GM19438 (cell line): ENCODE data around the gene CCNY.
A peak's percentile ranks its signal among the peaks of the same experiment; 100 is the strongest.

Experiments used
- ATAC-seq: cut with Tn5 transposase; IDR thresholded peaks from one replicate; pipeline ENCODE4 v1.9.1; 2021; ENCODE audit warnings: low read depth; ENCODE audit not compliant: unreplicated experiment

CCNY gene

DNA sequence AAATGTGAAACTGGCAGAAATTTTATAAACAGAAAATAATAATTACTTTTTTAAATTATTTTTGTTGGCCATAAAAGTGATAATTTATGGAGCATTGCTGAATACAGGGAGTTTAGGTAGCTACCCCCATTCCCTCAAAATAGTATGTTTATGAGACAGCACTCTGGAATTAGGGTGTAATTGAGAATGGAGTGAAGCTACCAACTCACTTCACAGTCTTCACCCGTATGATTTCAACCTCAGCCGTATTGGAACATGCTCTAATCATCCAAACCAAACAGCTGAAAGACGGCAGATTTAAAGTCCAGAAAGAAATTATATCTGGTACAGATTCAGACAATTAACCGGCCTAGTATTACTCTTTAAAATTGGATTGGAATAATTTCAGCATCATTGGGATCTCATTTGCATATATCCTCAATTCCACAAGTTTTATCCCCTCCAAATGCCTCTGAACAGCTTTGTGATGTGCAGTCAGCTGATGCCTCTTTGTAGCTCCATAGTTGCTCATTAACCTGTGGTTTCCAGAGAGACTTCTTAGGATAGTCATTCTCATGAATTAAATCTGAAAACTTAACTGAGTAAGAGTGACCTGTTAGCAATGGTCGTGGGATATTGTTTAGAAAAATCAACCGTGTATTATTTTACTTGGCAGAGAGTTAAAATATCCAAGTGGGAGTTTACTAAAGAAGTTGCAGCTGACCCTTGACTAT, 209.7 kb downstream of the CCNY start:
- no peak for ATAC-seq

- ATAC-seq = no peak
These were observed 210.5 kb downstream of the CCNY start for GRCh38 chr10:35546824-35547225.

DNA sequence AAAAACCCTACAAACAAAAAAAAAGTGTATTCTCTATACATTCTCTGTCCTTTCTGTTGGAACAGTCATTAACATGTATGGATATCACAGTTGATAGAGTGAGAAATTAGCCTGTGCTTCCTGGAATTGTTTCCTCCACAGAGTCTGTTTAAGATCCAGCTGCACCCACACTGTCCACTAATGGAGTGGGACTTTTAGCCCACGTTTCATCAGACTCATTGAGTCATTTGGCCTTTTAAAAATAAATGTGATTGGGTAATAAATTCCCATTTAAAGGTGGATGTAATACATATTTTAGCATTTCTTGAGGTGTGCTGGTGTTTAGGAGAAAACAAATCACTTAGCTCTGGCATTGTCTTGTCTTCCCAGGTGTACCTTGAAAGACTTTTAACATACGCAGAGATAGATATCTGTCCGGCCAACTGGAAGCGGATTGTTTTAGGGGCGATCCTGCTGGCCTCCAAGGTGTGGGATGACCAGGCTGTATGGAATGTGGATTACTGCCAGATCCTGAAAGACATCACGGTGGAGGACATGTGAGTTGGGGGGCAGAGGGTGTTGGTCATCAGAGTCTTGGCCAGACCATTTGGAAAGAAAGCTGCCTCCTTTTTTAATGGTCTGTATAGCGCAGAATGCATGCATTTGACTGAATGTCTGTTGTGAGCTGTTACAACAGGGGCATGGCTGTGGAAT, 216.5 kb downstream of the CCNY start:
- no peak for ATAC-seq

- ATAC-seq = no peak
These were observed 217.7 kb downstream of the CCNY start for GRCh38 chr10:35554036-35554435.

DNA sequence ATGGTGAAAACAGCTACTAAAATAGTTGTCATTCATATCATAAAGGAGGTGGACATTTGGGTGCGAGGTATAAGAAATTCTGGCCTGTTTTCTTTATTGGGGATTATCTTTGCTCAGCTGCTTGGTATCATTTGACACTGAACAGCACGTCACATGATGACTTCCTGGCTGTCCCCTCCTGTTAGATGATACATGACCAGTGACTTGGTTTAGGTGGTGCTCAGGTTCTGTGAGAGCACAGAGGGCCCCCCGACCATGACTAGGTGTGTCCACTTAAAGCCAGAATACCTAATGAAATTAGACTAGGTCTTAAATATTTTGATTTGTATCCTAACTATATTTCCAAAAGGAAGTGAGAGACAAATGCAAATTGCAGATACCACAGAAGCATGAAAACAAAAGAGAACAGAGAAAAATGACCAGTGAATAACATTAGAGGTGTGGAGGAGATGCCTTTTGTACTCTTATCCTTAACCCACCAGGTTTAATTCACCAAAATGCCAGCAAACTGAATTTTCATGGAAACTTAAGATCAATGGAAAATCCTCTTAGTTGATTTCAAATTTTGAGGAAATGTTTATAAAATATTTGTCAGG, 218.2 kb downstream of the CCNY start:
- no peak for ATAC-seq

DNA sequence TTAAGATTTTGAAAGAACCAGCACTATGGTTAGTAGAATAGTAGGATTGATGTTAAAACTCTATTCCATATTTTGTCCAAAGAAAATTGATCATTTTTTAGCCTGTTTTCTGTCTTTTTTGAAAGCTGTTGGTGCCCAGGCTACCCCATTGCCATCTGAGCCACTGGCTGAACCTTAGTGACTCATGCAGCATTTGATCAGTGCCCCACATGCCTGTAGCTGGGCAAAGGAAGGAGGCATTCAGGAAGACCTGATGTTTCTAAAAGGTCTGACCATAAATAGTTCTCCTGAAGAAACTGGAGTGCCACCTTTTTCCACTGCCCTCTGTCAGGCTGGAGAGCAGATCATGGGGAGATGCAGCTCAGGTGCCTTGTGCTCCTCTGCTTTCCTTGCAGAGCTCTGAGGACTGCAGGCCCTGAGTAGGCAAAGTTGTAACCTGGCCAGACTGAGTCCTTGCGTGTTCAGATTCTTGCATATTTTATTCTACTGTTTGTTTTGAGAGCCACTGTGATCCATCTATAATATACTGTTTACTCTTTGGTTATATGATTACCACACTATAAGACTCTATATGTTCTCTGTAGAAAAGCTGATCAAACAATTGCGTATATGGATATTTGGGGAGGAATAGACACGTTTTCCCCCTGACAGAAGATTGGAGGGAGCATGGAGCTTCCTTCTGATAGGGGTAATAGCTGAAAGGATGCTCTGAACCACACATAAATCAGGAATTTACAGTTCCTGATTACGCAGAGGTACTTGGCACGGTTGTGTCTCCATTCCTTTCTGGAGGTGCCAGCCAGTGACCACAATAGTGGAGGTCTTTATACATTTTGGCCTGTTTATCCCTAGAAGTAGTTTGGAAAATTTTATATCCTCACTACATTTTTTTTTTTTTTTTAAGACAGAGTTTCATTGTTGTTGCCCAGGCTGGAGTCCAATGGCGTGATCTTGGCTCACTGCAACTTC, 219.9 kb downstream of the CCNY start:
- no peak for ATAC-seq

DNA sequence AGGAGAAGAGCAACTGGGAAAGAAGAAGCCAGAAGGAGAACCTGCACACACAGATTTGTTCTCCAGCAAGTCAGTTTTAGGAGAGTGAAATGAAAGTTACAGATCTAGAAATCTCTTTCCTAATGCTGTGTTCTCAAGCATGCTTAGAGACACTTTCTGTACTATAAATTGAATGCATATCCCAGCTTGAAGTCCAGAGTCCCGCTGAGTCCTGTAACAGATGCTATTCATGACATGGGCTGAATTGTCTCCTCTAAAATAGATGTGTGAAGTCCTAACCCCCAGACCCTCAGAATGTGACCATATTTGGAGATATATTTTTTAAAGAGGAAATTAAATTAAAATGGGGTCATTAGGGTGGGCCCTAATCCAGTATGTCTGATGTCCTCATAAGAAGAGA, 222.0 kb downstream of the CCNY start:
- ATAC-seq = no peak

DNA sequence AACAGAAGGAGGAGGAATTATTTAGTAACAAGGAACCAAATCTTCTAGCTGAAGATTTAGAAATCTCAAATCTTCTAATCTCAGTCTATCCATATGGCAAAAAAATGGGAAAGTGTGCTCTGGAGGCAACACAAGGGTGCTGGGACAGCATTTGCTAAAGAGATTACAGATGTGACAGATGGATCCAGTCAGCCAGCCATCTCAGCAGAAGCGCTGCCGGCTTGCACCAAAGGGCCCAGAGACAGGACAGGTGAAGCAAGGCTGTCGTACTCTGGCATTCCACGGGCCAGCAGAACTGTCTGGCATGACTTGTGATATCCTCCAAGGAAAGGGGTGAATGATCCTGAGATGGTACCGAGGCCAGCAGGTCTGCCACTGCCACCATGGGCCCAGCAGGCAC, 223.1 kb downstream of the CCNY start:
- no peak for ATAC-seq

- no peak for ATAC-seq
These were observed 225.4 kb downstream of the CCNY start for GRCh38 chr10:35561715-35562114.

DNA sequence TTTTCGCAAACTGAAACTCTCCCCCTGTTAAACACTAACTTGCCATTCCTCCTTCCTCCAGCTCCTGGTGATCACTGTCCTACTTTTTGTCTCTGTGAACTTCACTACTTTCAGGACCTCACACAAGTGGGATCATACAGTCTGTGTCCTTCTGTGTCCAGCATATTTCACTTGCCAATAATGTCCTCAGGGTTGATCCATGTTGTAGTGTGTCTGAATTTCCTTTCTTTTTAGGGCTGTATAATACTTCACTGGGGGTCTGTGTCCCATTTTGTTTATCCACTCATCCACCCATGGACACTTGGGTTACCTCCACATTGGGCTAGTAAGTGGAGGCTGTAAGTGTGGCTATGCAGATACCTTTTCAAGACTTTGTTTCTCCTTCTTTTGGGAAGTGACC, 226.1 kb downstream of the CCNY start:
- ATAC-seq = no peak

- ATAC-seq = no peak
These were observed 227.1 kb downstream of the CCNY start for GRCh38 chr10:35563261-35563891.

DNA sequence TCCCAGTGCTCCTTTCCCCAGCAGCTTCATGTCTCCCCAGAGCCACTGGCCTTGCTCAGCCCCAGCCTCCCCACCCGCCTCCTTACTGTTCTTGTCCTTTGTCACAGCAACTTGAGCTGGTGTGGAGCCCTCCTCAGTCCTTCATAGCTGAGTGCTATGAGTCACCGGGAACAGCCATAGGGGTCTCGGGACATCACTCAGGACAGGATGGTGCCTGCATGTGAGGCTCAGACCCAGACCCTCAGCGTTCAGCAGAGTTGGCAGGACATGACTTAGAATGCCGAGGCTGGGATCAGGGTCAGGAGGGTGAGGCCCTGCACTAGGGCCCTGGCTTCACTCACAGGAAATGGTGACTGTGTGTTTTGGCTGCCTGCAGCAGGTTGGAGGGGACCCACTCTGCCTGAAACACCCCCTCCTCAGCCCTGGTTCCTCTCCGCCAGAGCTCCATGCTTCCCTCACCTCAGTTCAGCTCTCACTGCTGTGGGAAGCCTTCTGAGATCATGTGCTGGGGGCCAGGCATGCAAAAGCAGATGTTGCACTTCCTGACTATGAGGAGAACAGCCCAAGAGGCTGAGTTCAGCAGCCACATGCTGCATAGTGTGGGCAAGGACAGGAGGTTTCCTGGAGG, 228.1 kb downstream of the CCNY start:
- peak; percentile 76 for ATAC-seq

DNA sequence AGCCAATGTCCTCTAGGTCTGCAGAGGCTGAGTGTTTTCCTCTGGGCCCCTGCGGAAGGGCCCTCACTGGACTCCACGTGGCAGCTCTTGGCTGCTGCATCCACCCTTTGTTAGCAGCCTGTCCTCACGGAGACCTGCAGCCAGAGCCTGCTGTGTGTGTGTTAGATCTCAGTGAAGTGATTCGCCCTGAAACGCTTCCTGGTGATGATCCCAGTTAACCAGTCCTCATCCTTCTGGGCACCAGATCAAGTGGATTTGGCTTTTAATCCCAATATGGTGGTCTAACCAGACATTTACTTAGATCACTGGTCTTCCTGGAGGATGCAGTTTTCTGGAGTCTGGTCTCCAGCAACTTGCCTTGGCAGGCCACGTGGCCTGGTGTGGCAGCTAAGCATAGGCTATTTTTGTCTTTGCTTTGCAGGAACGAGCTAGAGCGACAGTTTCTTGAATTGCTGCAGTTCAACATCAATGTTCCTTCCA, 229.3 kb downstream of the CCNY start:
- no peak for ATAC-seq

- ATAC-seq = no peak
These were observed 231.6 kb downstream of the CCNY start for GRCh38 chr10:35567951-35568350.

DNA sequence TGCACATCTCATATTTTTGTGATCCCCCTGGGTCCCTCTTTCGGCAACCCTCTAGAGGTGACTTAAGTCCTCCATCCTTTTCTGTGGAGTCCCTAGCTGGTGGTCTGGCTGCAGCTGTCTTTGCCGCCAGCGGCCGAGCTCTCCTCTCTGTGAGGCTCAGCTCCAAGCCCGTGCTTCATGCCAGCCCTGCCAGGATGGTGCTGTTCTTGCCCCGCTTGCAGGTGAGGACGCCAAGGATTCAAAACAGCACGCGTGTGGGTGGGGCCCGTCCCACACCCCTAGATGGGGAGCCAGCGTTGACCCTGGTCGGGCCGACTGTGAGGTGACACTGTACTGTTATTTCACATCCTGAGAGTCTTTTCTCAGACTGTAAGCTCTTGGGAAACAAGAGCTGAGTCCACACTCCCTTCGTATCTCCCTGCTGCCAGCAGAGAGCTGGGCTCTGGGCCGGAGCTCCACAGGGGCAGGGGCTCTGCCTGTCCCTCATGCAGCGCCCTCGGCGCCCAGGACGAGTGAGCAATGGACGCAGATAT, 232.2 kb downstream of the CCNY start:
- ATAC-seq = no peak

DNA sequence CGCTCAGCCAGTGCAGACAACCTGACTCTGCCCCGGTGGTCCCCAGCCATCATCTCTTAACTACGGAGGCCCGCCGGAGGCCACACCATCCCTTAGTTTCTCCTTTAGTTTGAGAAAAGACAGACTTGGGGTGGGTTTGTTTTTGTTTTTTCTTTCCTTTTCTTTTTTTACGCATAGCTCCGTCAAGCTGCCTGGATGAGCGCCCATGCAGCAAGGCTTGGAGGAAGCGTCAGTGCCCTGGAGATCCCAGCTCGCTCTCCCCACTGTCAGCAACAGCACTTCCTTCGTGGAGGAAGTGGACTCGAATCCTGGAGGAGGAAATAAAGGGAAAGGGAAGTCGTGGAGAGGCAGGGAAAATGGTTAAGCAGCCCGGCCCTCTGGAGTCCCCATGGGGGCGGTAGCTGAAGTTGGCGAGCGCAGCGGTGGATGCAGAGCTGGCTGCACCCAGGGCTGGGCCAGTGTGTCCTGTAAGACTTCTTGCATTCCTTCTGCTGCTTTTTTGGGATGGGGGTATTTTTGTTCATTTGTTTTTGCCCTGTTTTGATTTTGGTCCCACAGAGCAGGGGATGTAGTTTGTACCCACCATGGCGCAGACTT, 232.9 kb downstream of the CCNY start:
- ATAC-seq = no peak

GRCh38 chr10:35569836-35570235, 233.5 kb downstream of the CCNY start:
- no peak for ATAC-seq

DNA sequence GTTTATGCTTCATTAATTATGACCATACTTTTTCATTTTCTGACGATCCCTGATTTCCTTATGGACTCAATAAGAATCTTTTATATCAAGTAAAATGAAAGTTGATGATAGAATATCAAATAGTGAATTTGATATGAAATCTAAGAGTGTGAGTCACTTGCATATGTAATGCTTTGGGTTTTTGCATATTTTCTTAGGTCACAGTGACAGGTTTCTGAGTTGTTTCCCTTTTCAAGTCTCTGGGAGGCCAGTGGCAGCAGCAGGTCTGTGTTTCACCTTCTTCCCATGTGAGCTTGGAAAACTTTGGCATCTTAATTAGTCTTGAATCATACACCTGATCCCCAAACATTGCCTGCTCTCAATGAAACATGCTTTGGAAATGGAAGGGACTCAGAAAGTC, 234.1 kb downstream of the CCNY start:
- ATAC-seq = no peak

DNA sequence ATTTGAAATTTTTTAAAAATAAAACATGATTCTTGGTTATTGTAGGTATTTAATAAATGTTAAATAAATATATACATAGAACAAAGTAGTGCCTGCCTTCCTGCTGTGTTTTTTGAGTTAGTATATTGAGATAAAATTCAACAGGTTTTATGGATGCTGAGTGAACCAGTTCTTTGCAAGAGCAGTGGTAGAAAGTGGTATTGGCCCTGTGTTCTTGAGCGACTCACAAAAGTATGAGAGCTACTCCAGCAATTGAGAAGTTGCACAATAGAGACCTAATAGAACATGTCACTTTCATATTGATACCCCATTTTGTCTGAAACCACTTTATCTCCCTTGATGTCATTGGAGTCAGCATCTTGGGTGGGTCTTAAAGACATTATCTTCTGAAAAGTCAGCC, 236.3 kb downstream of the CCNY start:
- ATAC-seq = no peak
